ENCODE data around the gene REPS1.
A peak's percentile ranks its signal among the peaks of the same experiment; 100 is the strongest.

REPS1 gene

DNA sequence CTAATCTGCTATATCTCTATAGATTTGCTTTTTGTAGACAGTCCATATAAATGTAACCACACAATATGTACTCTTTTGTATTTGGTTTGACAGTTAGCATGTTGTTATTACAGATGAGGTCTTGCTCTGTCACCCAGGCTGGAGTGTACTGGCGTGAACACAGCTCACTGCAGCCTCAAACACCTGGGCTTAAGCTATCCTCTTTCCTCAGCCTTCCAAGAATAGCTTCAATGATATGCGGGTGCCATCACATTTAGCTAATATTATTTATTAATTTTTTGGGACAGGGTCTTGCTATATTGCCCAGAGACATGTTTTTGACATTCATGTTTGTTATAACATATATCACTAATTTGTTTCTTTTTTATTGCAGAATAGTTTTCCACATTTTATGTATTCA is 10.8 kb downstream of the REPS1 start:
- H3K4me1 Mint-ChIP-seq = peaks cover 55% of the 10 kb centered on the region
- no peaks in the 10 kb centered on the region for H3K27me3 Mint-ChIP-seq
- H3K4me3 Mint-ChIP-seq = no peak overlapping the region
- H3K9me3 Mint-ChIP-seq = no peaks in the 10 kb centered on the region
- no peak overlapping the region for H3K27ac Mint-ChIP-seq (ENCODE audit: low read depth)
- ATAC-seq (replicated peaks; ENCODE audit: extremely low read depth, poor library complexity, severe bottlenecking) (no peak), DNase-seq (ENCODE audit: low spot score in 2 of 2) (no peak)
- no peaks in the 10 kb centered on the region for H3K36me3 Mint-ChIP-seq (ENCODE audit: insufficient read depth)

DNA sequence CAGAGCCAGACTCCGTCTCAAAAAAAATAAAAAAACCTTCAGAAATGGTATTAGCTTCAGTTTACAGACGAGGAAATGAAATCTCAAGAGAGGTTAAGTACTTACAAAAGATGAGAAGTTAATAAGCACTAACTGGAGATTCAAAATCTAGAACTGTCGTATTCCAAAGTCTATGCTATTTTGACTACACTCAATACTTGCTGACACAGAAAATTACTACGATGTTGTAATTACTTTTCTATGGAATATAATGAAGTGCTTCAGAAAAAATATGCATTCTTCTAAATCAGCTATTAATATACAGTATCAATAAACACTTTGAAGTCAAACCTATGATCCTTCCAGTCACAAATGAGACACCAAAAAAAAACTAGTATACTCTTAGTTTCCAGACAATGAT is 12.2 kb downstream of the REPS1 start:
- DNase-seq (ENCODE audit: low spot score in 2 of 2) (no peak), ATAC-seq (replicated peaks; ENCODE audit: extremely low read depth, poor library complexity, severe bottlenecking) (no peak)
- Mint-ChIP-seq H3K4me1 (peaks cover 61% of the 10 kb centered on the region), H3K27ac (ENCODE audit: low read depth) (no peak overlapping the region), H3K36me3 (ENCODE audit: insufficient read depth) (no peaks in the 10 kb centered on the region), H3K4me3 (no peak overlapping the region), H3K9me3 (no peaks in the 10 kb centered on the region), H3K27me3 (no peaks in the 10 kb centered on the region)

DNA sequence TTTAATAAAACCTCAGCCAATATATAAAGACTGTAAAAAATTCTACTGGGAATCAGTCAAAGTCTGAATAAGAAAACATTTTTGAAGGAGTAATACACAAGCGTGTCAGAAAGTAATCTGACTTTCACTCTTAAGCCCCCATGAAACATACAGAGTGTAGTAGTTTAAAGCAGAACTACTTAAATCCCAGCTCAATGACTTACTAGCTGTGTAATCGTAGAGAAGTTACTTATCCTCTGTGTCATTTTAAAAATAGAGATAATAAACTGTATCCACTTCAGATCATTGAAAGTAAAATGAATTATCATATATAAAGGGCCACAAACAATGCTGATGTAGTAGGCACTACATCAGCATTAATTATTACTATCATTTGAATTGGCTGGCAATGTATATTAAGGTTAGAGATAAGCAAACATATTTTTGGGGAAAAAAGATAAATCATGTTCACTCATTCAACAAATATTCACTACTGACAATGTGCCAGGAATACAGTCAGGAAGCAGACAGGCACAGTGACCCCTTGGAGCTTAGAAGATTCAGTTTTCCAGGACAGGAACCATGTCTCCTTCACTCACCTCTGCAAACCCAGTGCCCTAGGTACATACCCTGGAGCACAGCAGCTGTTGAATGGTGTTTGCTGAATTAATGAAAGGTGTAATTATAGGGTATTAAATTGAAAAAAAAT is 14.4 kb downstream of the REPS1 start:
- Mint-ChIP-seq H3K9me3 (no peaks in the 10 kb centered on the region), H3K27me3 (no peaks in the 10 kb centered on the region), H3K27ac (ENCODE audit: low read depth) (peak overlapping the region; percentile 19), H3K4me3 (no peak overlapping the region), H3K36me3 (ENCODE audit: insufficient read depth) (peaks cover 2% of the 10 kb centered on the region), H3K4me1 (peaks cover 57% of the 10 kb centered on the region)
- DNase-seq (ENCODE audit: low spot score in 2 of 2) = no peak
- no peak for ATAC-seq (replicated peaks; ENCODE audit: extremely low read depth, poor library complexity, severe bottlenecking)

DNA sequence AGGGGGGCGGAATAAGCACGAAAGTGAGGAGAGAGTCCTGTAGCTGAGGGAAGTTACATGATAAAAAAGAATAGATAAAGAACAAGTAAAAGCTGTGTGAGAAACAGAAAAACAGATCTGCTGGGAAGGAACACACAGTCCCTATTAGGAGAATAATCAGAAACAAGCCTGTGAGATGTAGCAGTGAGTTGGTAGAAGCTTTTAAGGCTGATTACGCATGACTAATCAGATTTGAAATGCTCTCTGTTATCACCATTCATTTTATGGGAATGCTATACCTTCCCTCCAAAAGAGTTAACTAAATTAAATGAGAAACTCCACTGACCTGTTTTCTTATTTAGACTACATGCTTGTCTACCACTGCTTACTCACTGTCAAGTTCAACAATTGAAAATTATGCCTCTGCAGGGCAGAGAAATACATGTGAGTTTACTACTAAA is 15.8 kb downstream of the REPS1 start:
- no peaks in the 10 kb centered on the region for H3K9me3 Mint-ChIP-seq
- DNase-seq (ENCODE audit: low spot score in 2 of 2) = no peak
- peaks cover 2% of the 10 kb centered on the region for H3K36me3 Mint-ChIP-seq (ENCODE audit: insufficient read depth)
- H3K4me3 Mint-ChIP-seq = no peak overlapping the region
- H3K27ac Mint-ChIP-seq (ENCODE audit: low read depth) = peak overlapping the region; percentile 19
- H3K27me3 Mint-ChIP-seq = no peaks in the 10 kb centered on the region
- peaks cover 61% of the 10 kb centered on the region for H3K4me1 Mint-ChIP-seq
- ATAC-seq (replicated peaks; ENCODE audit: extremely low read depth, poor library complexity, severe bottlenecking) = no peak

DNA sequence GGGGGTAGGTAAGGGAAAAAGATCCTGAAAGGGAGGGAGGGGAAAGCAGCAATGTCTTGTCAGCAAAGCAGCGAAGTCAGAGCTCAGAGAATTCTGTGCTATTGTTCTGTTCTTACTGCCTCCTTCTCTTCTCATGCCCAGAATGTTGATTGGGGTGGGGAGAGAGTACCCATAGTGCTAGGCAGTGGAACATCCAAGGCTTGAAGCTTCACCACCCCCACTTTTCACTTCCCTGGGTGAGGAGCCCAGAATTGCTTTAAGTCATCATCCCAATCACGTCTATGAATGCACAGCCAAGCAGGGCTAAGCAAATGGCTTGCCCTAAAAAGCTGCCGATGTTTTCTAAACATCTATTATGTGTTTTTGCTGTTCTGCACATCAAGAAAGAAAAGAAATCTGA is 16.5 kb downstream of the REPS1 start:
- no peak for ATAC-seq (replicated peaks; ENCODE audit: extremely low read depth, poor library complexity, severe bottlenecking)
- no peaks in the 10 kb centered on the region for H3K27me3 Mint-ChIP-seq
- peak overlapping the region; percentile 19 for H3K27ac Mint-ChIP-seq (ENCODE audit: low read depth)
- DNase-seq (ENCODE audit: low spot score in 2 of 2) = no peak
- no peak overlapping the region for H3K4me3 Mint-ChIP-seq
- H3K36me3 Mint-ChIP-seq (ENCODE audit: insufficient read depth) = peaks cover 2% of the 10 kb centered on the region
- H3K4me1 Mint-ChIP-seq = peaks cover 66% of the 10 kb centered on the region
- H3K9me3 Mint-ChIP-seq = no peaks in the 10 kb centered on the region

DNA sequence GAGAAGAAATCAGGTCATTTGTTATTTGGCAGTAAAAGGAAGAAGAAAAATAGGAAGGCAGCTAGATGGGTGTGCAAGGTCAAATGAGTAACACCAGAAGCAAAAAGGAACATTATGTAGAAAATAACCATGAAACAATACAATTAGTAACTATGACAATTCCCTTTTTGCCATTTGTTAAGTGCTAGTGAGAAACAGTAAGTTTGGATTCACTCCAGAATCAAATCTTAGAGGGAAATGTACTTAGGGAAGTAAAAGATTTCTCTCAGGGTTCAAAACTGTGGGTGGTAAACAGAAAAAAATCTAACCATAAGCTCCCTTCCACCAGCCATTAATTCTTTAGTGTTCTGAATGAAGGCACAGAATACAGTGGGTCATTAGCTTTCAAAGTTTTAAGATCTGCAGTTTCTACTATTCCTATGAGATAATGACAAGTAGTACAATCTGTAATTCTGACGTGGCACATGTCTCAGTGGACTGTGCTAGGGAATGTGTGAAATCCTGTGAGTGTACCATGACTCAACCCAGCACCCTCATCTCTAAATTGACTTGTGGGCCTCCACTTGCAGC is 17.1 kb downstream of the REPS1 start:
- Mint-ChIP-seq H3K27ac (ENCODE audit: low read depth) (no peak overlapping the region), H3K9me3 (no peaks in the 10 kb centered on the region), H3K36me3 (ENCODE audit: insufficient read depth) (peaks cover 2% of the 10 kb centered on the region), H3K27me3 (no peaks in the 10 kb centered on the region), H3K4me3 (no peak overlapping the region), H3K4me1 (peaks cover 66% of the 10 kb centered on the region)
- DNase-seq (ENCODE audit: low spot score in 2 of 2) = no peak
- peak; percentile 84 for ATAC-seq (replicated peaks; ENCODE audit: extremely low read depth, poor library complexity, severe bottlenecking)

DNA sequence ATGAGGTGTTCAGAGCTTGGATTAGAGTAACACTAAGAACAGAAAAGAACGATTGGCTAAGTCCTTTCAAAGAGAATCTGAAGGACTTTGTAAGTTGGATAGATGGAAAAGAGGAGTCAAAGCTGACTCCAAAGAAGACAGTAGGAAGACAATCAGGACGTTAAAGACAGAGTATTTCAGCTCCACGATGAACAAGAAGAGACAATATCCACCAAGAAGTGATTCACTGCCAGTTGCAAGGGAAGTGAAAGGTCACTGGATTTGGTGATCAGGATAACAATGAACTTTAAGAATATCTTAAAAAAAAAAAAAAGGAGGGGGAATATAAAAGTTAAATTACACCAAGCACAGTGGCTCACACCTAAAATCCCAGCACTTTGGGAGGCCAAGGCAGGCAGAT is 17.9 kb downstream of the REPS1 start:
- Mint-ChIP-seq H3K36me3 (ENCODE audit: insufficient read depth) (peaks cover 2% of the 10 kb centered on the region), H3K9me3 (no peaks in the 10 kb centered on the region), H3K4me3 (no peak overlapping the region), H3K4me1 (peaks cover 63% of the 10 kb centered on the region), H3K27ac (ENCODE audit: low read depth) (no peak overlapping the region), H3K27me3 (no peaks in the 10 kb centered on the region)
- DNase-seq (ENCODE audit: low spot score in 2 of 2) (no peak), ATAC-seq (replicated peaks; ENCODE audit: extremely low read depth, poor library complexity, severe bottlenecking) (no peak)

DNA sequence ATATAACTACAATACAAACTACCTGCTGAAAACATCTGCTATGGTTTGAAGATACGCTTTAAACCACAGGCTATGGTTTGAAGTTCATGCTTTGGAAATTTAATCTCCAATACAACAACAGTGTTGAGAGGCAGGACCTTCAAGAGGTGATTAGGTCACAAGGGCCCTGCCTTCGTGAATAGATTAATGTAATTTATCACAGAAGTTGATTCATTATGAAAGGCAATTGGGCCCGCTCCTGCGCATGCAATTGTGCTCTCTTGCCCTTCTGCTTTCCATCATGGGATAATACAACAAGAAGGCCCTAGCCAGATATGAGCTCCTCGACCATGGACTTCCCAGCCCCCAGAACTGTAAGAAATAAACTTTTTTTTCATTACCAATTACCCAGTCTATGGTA is 21.2 kb downstream of the REPS1 start:
- no peak overlapping the region for H3K4me3 Mint-ChIP-seq
- no peak overlapping the region for H3K27ac Mint-ChIP-seq (ENCODE audit: low read depth)
- ATAC-seq (replicated peaks; ENCODE audit: extremely low read depth, poor library complexity, severe bottlenecking) = no peak
- H3K36me3 Mint-ChIP-seq (ENCODE audit: insufficient read depth) = peaks cover 2% of the 10 kb centered on the region
- H3K4me1 Mint-ChIP-seq = peaks cover 40% of the 10 kb centered on the region
- DNase-seq (ENCODE audit: low spot score in 2 of 2) = no peak
- no peaks in the 10 kb centered on the region for H3K27me3 Mint-ChIP-seq
- H3K9me3 Mint-ChIP-seq = no peaks in the 10 kb centered on the region

DNA sequence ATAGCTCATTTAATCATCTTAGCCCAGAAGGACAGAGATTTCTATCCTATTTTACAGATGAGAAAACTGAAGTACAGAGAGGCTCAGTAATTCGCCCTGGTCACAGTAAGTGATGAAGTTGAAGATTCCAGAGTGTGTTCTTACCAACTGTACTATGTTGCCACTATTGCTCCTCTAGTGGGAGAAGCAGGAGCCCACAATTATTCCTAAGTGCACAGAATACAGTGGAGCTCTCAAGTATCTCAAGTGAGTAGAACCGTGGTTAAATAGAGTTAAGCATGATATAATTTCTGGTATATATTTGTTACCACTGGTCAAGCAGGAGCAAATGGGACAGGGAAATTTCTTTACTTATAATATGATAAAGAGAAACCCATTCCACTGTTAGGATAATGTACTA is 22.1 kb downstream of the REPS1 start:
- Mint-ChIP-seq H3K9me3 (no peaks in the 10 kb centered on the region), H3K27me3 (no peaks in the 10 kb centered on the region)
- DNase-seq (ENCODE audit: low spot score in 2 of 2) = no peak

DNA sequence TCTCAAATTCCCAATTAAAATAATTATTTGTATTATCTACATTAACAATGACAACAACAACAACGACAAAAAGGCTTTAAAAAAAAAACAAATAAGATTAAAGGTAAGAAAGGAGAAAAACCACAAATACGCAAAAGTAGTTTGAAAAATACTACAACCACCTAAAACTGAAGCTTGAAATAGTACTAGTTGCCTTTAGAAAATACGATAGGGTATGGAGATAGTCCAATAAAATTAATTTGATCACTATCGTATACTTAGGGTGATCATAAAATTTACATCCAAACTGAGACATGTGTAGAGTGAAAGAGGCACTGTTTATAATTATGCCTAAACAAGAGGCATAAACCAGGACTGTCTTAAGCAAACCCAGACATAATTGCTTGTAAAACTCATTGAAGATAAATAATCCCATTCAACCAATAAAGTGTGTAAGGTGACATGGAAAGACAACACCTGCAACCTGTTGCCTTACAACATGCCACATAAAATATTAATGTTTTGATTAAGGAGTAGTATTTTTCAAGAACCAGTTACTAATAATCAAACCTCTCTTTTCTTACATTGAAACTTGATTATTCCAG is 22.7 kb downstream of the REPS1 start:
- no peak for ATAC-seq (replicated peaks; ENCODE audit: extremely low read depth, poor library complexity, severe bottlenecking)
- peaks cover 25% of the 10 kb centered on the region for H3K4me1 Mint-ChIP-seq
- H3K27ac Mint-ChIP-seq (ENCODE audit: low read depth) = no peak overlapping the region
- no peak for DNase-seq (ENCODE audit: low spot score in 2 of 2)
- no peaks in the 10 kb centered on the region for H3K9me3 Mint-ChIP-seq
- H3K27me3 Mint-ChIP-seq = no peaks in the 10 kb centered on the region
- H3K4me3 Mint-ChIP-seq = no peak overlapping the region
- H3K36me3 Mint-ChIP-seq (ENCODE audit: insufficient read depth) = peaks cover 2% of the 10 kb centered on the region

More for the DNA sequence above, 22.1 kb downstream of the REPS1 start:
- no peak for ATAC-seq (replicated peaks; ENCODE audit: extremely low read depth, poor library complexity, severe bottlenecking)
- no peak overlapping the region for H3K27ac Mint-ChIP-seq (ENCODE audit: low read depth)
- peaks cover 31% of the 10 kb centered on the region for H3K4me1 Mint-ChIP-seq
- H3K4me3 Mint-ChIP-seq = no peak overlapping the region
- H3K36me3 Mint-ChIP-seq (ENCODE audit: insufficient read depth) = peaks cover 2% of the 10 kb centered on the region

DNA sequence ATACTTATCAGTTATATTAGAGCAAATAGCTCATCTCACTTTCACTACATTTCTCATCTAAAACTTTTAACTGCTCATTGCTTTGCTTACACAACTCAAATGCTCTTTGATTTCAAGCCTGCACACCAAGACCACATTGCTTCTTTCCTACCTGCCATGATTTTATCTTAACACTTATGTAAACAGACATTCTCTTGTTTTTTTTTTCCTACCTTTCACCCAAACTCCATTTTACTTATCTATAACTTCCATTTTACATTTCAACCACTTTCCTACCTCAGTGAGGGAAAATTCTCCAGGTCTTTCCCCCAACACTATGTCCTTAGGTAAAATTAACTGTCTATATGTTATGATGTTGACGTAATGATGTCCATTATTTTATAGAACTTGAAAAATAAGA is 24.0 kb downstream of the REPS1 start:
- Mint-ChIP-seq H3K36me3 (ENCODE audit: insufficient read depth) (no peaks in the 10 kb centered on the region), H3K4me1 (peaks cover 24% of the 10 kb centered on the region), H3K27me3 (no peaks in the 10 kb centered on the region), H3K9me3 (no peaks in the 10 kb centered on the region), H3K27ac (ENCODE audit: low read depth) (no peak overlapping the region), H3K4me3 (no peak overlapping the region)
- DNase-seq (ENCODE audit: low spot score in 2 of 2) (no peak), ATAC-seq (replicated peaks; ENCODE audit: extremely low read depth, poor library complexity, severe bottlenecking) (no peak)

DNA sequence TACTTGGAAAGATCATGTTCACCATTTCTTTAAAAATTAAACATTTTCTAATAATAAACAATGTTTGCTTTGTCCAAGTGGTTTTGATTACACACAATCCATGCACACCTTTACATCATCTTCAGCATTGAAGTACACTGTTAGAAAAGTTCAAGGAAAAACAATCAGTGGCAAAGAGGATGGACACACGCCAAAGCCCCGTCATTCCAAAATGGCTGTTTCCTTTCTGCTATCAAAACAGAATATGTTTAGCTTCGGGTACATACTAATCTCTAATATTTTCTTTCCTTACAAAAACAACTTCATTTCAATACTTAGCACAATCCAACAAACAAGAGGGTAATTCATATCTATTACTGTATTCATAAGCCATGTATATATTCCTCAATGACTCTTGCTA is 24.5 kb downstream of the REPS1 start:
- no peak for DNase-seq (ENCODE audit: low spot score in 2 of 2)
- Mint-ChIP-seq H3K27ac (ENCODE audit: low read depth) (no peak overlapping the region), H3K9me3 (no peaks in the 10 kb centered on the region), H3K27me3 (no peaks in the 10 kb centered on the region), H3K36me3 (ENCODE audit: insufficient read depth) (no peaks in the 10 kb centered on the region), H3K4me1 (peaks cover 24% of the 10 kb centered on the region), H3K4me3 (no peak overlapping the region)
- ATAC-seq (replicated peaks; ENCODE audit: extremely low read depth, poor library complexity, severe bottlenecking) = no peak

DNA sequence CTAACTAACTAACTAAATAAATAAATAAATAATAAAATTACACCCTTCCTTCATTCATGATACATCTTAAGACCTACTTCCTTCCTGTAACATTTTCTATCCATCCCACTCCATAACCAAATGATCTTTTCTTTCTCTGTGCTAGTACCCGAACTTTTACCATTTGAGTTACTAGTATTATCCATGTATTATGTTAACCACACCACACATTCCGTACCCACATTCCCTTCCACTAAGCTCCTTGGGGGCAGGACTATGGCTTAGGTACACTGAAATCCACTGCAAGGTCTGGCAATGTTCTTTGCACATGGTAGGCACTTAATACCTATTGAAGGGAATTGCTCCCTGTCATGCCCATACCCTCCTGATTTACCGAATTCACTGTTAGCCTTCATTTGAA is 24.9 kb downstream of the REPS1 start:
- Mint-ChIP-seq H3K36me3 (ENCODE audit: insufficient read depth) (no peaks in the 10 kb centered on the region), H3K9me3 (no peaks in the 10 kb centered on the region), H3K4me3 (no peak overlapping the region), H3K4me1 (peaks cover 28% of the 10 kb centered on the region), H3K27me3 (no peaks in the 10 kb centered on the region), H3K27ac (ENCODE audit: low read depth) (no peak overlapping the region)
- DNase-seq (ENCODE audit: low spot score in 2 of 2) (no peak), ATAC-seq (replicated peaks; ENCODE audit: extremely low read depth, poor library complexity, severe bottlenecking) (no peak)
